ENCODE data around the gene ELAVL3.

- TF ChIP-seq CTCF (IDR thresholded peaks at IDR 0.05 in 4 of 5, conservative IDR thresholded peaks at IDR 0.05 in 1 of 5), result no peak
- no peak for TF ChIP-seq POLR2A (IDR thresholded peaks at IDR 0.05)
Observed at GRCh38 chr19:11401808-11402543, 78.9 kb downstream of the ELAVL3 start.

All from gastrocnemius medialis (tissue), 4 donors.